Stimulated activated CD8-positive, alpha-beta memory T cell treated with anti-CD3 and anti-CD28 coated beads, Interleukin-7, amount 100 ng/mL, for 48 hours (primary cell): ENCODE results near the gene C9orf40.

Source experiments
- DNase-seq, 2 donors: peaks; one replicate each; pipeline ENCODE4 v3.0.0-alpha.2; 2020; ENCODE audit warnings: low read depth in 1 of 2; ENCODE audit errors: extremely low read depth in 1 of 2

Gene C9orf40

DNA sequence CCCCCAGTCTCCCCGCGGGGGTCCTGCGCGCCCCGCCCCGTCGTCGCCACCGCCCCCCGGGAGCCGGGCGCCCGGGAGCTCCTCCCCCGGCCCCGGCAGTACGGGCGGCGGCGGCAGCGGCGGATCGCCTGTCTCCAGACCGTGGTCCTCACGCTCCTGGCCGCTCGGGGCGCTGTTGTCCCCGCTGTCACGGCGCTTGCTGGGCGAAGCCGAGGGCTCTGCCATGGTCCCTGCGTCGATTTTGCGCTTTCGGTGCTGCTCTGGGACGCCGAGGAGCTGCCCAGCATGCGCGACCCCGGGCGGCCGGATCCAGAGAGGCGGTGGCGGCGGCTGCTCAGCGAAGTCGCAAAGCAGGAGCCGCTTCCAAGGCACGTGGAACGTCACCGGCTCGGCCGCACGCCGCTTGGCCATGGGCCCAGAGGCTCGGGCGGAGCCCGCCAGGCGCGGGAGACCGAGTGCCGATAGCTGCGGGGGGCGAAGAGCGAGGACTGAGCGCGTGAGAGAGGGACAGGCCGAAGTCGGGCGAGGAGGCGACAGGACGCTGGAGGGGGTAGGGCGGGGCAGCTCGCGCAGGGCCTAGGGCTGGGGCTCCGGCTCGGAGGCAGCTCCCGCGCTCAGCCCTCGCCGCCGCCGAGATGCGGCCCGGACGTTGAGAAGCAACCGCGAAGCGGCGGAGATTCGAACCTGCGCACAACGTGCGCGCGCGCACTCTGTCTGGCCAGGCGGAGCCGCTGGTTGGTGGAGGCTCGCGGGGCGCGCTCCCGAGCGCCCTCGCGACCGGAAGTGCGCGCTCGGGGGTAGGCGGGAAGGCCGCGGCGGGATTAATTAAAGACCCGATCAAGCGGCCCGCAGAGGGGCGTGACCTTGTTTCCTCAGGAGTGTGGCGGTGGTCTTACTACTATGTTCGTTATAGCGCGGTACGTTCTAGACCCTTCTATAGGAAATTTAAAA lies at the start of gene C9orf40:
Gene C9orf40 (minus strand): TSS at position 712 of the 951 bp plus-strand sequence. CDS start 301 bp downstream, at position 411.
- peak; percentile 74 to 80 for DNase-seq

GRCh38 chr9:75001719-75002421 lies 49.2 kb upstream of the C9orf40 start:
- DNase-seq, result no peak

DNA sequence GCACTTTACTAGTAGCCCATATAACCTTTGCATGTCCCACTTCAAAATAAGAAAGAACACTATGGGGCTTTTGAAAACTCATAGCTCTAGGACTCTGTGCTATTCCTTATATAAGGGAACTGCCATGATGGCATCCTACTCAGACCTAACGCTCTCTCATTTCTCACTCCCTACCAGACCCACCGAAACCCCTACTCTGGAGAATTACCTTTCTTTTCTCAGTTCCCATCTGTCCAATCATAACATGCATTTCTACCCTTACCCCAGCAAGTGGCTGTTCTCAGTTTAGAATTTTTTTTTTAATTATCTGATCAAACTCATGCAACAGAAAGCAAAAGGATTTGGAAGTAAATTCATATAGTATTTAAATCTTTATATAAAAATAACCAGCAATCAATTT lies 48.1 kb upstream of the C9orf40 start:
- no peak for DNase-seq

DNA sequence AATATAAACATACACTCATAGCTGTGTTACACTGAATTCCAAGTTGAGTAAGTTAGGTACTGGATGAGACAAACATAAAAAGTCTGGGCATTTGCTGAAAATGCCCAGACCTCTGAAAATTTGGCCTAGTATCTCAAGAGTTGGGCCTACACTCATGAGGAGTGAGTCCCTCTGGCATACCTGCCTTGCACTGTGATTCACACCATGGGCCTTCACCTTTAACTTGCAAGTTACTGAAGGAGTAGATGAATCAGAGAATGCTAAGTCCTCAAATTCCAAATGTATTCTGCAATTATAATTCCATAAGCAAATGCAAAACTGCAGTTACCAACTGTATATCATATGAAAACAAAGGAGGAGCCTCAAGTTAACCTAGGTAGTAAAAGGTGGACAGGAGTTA lies 32.3 kb upstream of the C9orf40 start:
- DNase-seq, result no peak

DNA sequence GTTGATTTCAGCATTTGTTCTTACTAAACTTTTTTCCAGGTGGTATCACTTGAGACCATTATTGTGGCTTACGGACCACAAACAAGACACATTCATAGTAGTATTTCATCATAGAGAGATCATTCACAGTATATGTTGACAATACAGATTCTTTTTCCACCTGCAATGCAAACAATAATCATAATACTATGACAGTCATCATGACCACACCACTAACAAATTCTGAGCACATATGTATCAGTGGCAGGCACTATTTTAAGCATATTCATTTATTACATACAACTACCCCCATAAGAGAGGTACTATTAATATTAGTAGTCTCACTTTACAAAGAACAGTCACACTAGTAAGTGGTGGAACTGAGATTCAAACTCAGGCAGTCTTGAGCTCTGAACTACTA lies 31.0 kb upstream of the C9orf40 start:
- no peak for DNase-seq

- DNase-seq, result no peak
These were observed 27.1 kb upstream of the C9orf40 start for GRCh38 chr9:74979844-74980243.

- no peak for DNase-seq
These were observed 24.6 kb upstream of the C9orf40 start for GRCh38 chr9:74977287-74977686.

DNA sequence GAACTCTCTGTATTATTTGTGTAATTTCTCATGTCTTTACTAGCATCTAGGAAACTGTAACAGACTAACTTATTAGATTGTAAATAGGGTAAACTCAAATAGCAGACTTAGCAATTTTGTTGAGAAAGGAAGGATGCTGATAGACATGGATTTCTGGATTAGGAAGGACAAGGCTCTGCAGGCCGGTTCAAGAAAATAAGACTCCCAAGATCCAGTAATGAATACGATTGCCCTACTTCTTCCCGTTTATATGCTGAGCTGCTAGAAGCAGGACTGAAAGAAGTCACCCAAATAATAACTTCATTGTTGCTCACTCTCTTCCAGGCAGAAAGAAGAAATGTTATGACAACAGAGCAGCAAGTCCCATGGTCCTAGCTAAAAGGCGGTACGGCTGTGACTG lies 22.8 kb upstream of the C9orf40 start:
- DNase-seq, result no peak

DNA sequence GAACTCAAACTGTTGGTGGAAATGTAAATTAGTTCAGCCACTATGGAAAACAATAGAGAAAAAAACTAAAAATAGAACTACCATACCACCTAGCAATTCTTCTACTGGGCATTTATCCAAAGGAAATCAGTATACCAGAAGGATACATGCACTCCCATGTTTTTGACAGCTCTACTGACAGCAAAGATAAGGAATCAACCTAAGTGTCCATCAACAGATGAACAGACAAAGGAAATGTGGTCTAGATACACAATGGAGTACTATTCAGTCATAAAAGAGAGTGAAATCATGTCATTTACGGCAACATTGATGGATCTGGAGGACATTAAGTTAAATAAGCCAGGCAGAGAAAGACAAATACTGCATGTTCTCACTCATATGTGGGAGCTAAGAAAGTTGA lies 21.8 kb upstream of the C9orf40 start:
- DNase-seq, result no peak

DNA sequence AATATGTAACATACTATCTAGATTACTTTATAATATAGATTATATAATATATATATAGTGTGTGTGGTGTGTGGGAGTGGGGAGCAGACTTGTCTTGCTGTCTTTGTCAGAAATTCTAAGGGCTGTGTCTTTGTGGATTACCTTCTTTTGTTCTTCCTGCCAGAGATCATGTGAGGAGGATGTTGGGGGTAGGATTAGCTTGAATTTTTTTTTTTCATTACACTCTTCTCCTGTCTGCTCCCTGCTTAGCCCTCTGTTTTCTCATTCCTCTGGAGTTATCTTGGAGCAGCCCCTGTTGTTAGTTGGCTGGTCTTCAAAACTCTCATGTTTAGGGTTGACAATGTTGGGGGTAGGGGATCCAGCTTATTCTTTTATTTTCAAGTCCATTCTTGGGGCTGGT lies 21.0 kb upstream of the C9orf40 start:
- DNase-seq, result no peak

DNA sequence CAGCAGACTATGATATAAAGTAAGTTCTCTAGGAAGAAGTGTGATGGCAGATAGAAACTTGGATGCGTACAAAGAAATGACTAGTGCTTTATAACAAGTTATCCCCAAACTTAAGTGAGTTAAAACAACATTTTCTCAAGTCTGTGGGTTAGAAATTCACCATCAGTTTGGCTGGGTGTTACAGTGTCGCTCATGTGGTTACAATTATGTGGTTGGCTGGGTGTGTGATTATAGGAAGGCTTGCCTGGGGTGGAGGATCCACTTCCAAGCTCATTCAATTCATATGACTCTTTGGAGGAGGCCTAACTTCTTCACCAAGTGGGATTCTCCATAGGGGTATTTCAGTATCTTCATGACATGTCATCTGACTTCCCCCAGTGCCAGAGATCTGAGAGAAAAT lies 10.3 kb upstream of the C9orf40 start:
- no peak for DNase-seq

DNA sequence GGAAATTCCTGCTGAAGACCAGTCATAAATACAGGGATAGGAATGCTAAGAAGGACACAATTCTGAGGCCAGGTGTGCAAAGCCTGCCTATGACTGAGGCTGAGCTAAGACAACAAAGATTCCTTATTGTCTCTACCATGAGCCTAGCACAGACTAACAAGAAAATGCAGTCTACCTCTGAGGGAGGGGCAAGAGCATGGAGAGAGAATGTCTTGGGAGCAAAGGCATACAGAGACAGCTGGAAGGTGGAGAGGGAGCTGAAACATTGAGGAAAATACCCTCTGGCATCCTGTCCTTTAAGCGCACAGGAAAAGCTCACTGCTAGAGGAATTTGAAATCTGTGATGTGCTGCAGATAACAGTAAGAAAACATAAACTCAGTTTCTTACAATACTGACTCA lies 8.8 kb upstream of the C9orf40 start:
- no peak for DNase-seq

DNA sequence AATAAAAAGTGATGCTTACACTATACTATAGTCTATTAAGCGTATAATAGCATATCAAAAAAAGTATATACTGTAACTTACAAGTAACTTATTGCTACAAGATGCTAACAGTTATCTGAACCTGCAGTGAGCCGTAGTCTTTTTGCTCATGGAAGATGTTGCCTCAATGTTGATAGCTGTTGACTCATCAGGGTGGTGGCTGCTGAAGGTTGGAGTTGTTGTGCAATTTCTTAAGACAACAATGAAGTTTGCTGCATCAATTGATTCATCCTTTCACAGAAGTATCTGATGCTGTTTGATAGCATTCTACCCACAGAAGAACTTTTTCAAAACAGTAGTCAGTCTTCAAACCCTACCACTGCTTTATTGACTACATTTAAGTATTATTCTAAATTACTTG lies 7.8 kb upstream of the C9orf40 start:
- no peak for DNase-seq

DNA sequence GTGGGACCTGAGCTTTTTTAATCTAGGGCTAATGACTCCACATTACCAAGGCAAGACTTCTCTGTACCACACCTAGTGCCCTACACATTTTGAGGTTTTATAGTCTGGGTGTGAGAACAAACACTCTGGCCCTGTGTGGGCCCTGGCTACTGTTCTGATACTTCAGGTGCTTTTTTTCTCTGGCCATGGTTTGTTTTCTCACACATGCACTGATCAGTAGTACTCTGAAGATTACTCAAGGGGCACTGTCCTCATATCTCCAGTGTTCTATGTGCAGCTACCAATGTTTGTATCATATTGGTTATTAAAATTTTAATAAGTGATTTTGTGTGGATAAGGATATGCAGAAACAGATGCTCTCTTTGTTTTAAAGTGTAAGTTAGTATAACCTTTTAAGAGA lies 5.9 kb upstream of the C9orf40 start:
- DNase-seq, result no peak

DNA sequence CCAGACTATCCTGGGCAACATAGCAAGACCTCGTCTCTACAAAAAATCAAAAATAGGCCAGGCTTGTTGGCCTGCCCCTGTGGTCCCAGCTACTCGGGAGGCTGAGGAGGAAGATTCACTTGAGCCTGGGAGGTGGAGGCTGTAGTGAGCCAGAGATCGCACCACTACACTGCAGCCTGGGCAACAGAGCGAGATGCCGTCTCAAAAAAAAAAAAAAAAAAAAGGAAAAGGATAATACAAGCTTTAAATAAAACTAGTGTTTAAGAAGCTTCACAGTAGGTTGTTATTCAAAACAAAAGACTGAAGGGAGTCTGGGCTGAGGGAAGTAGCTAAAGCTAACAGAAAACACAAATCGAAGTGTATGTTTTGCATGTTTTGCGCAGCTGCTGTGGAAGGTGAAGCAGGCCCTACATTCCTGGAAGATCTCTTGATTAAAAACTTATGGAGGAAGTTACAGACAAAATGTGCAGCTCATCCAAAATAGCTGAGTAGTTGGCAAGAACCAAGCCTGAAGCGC lies 581 bp upstream of the C9orf40 start:
- no peak for DNase-seq

- DNase-seq, result peak; percentile 6 to 24
These were observed 974 bp downstream of the C9orf40 start for GRCh38 chr9:74951725-74952151.

- DNase-seq, result no peak
These were observed 1.5 kb downstream of the C9orf40 start for GRCh38 chr9:74951107-74951720.

DNA sequence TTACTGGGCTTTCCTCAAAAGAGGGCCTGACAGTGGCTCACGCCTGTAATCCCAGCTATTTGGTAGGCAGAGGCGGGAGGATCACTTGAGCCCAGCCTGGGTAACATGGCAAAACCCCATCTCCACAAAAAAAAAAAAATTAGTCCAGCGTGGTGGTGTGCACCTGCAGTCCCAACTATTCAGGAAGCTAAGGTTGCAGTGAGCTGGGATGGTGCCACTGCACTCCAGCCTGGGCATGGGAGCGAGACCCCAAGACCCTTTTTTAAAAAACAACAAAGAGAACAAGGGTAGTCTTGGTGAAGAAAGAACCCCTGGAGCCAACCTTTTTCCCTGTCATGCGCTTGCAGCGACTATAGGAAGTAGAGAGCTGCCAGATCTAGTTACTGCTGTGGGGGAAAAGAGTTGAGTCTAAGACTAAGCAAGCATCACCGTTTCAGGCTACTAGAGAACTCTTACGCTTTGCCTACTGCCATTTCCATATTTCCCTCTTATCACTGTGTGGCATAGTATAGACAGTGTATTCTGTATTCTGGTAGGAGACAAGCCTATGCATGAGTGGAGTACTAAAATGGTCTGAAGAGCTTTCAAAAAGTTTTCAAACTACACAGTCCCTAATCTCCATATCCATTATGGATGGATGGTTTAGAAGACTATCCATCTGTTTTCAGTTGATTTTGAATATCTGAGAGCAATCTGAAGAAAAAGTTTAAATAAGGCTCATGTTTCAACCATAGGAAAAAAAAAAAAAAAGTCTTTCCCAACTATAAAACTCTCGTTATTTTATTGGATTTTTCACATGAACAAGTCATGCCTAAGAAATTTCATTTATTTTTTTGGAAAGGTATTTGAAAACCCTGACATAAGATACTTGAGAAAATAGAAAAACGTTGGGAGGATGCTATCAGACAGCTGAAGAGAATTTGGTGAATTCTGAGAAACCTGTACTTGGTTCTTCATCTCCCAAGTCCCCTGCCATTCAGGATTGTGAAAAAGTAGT lies 2.6 kb downstream of the C9orf40 start:
- no peak for DNase-seq

GRCh38 chr9:74948937-74949336 lies 3.8 kb downstream of the C9orf40 start:
- no peak for DNase-seq

DNA sequence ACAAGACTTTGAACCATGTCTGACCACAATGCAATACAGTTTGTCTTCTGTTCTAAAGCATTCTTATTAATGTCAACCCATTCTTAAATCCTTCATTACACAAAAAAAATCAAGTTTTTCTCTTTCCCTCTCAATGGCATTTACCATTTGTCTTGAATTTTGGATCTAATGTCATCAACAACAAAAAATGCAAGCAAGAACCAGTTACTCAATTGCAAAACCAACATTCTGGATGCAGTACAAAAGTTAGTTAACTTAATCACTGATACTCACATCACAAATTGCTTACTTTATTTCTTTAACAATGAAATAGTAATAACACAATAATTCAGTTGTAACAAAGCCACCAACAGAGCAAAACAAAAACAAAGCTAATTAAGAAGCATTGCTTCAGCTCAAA lies 6.0 kb downstream of the C9orf40 start:
- DNase-seq, result no peak
